HEK293 (cell line): ENCODE measurements around the gene PRRT2.

Experiments used
- CTCF ChIA-PET: fragments of 350-600 bp; formaldehyde crosslinking; extraction: SDS; loops from one replicate; lab custom pipeline; 2021; ENCODE audit warnings: antibody characterized with exemption; lab: Yijun Ruan, JAX
- POLR2A ChIA-PET: fragments of 300-600 bp; formaldehyde crosslinking; extraction: SDS; loops from one replicate; lab custom pipeline; 2020; ENCODE audit warnings: antibody characterized with exemption, inconsistent platforms; lab: Yijun Ruan, JAX
- H3K27ac ChIP-seq: fragments of 200-500 bp; sonication (Bioruptor generic); 2 replicates; pipeline ENCODE4 v1.5.1; 2014; ENCODE audit warnings: low read depth, low read length, control low read depth, inconsistent platforms; ENCODE audit errors: extremely low read depth
- H3K36me3 ChIP-seq, 2 experiments: fragments of 200-500 bp in 1 of 2; sonication (Bioruptor generic) in 1 of 2; 1 replicate in 1 of 2; 2 replicates in 1 of 2; pipeline ENCODE4 v1.5.1; 2014 to 2017; ENCODE audit warnings: inconsistent platforms in 2 of 2, low read length in 2 of 2; ENCODE audit not compliant: control insufficient read depth in 2 of 2, insufficient read depth in 1 of 2
- H3K4me1 ChIP-seq: fragments of 200-500 bp; sonication (Bioruptor generic); 2 replicates; pipeline ENCODE4 v1.5.1; 2014; ENCODE audit warnings: mild to moderate bottlenecking, low read length, inconsistent platforms; ENCODE audit not compliant: control insufficient read depth, insufficient read depth
- H3K4me3 ChIP-seq: 2 replicates; pipeline ENCODE4 v1.5.1; 2011; ENCODE audit warnings: low read depth, mild to moderate bottlenecking, control low read depth, low read length, moderate library complexity
- H3K9me3 ChIP-seq: fragments of 200-500 bp; sonication (Bioruptor generic); 2 replicates; pipeline ENCODE4 v1.5.1; 2014; ENCODE audit warnings: low read depth, low read length, inconsistent platforms; ENCODE audit not compliant: control insufficient read depth, insufficient read depth
- CTCF ChIP-seq: fragments of 450-650 bp; formaldehyde crosslinking; IDR thresholded peaks from 2 replicates; pipeline ENCODE4 v1.5.1; 2016; ENCODE audit warnings: missing biosample characterization, missing genetic modification characterization
- KLF1 ChIP-seq: fragments of 450-650 bp; formaldehyde crosslinking; IDR thresholded peaks from 2 replicates; pipeline ENCODE4 v1.5.1; 2016; ENCODE audit warnings: missing biosample characterization, missing genetic modification characterization
- KLF10 ChIP-seq: fragments of 450-650 bp; IDR thresholded peaks from 2 replicates; pipeline ENCODE4 v1.5.1; 2018; ENCODE audit warnings: missing biosample characterization, mild to moderate bottlenecking, missing genetic modification characterization
- PATZ1 ChIP-seq: fragments of 450-650 bp; formaldehyde crosslinking; IDR thresholded peaks from 2 replicates; pipeline ENCODE4 v1.5.1; 2016; ENCODE audit warnings: missing biosample characterization, missing genetic modification characterization
- REPIN1 ChIP-seq: fragments of 450-650 bp; formaldehyde crosslinking; IDR thresholded peaks from 2 replicates; pipeline ENCODE4 v1.5.1; 2017; ENCODE audit warnings: missing biosample characterization, missing genetic modification characterization, low read depth
- WT1 ChIP-seq: fragments of 450-650 bp; formaldehyde crosslinking; IDR thresholded peaks from 2 replicates; pipeline ENCODE4 v1.5.1; 2016; ENCODE audit warnings: missing biosample characterization, missing genetic modification characterization
- ZBTB21 ChIP-seq: fragments of 450-650 bp; formaldehyde crosslinking; IDR thresholded peaks from 2 replicates; pipeline ENCODE4 v1.5.1; 2017; ENCODE audit warnings: missing biosample characterization, missing genetic modification characterization
- ZBTB44 ChIP-seq: fragments of 450-650 bp; IDR thresholded peaks from 2 replicates; pipeline ENCODE4 v1.5.1; 2018; ENCODE audit warnings: missing biosample characterization, mild to moderate bottlenecking, missing genetic modification characterization
- ZFP37 ChIP-seq: fragments of 450-650 bp; formaldehyde crosslinking; IDR thresholded peaks from 2 replicates; pipeline ENCODE4 v1.5.1; 2016; ENCODE audit warnings: missing biosample characterization, missing genetic modification characterization
- ZFP69B ChIP-seq: fragments of 450-650 bp; formaldehyde crosslinking; IDR thresholded peaks from 2 replicates; pipeline ENCODE4 v1.5.1; 2016; ENCODE audit warnings: missing biosample characterization, missing genetic modification characterization
- ZNF121 ChIP-seq: fragments of 450-650 bp; formaldehyde crosslinking; IDR thresholded peaks from 2 replicates; pipeline ENCODE4 v1.5.1; 2016; ENCODE audit warnings: missing biosample characterization, missing genetic modification characterization
- ZNF140 ChIP-seq: fragments of 450-650 bp; formaldehyde crosslinking; IDR thresholded peaks from 2 replicates; pipeline ENCODE4 v1.5.1; 2016; ENCODE audit warnings: missing biosample characterization, missing genetic modification characterization
- ZNF155 ChIP-seq: fragments of 450-650 bp; formaldehyde crosslinking; IDR thresholded peaks from 2 replicates; pipeline ENCODE4 v1.5.1; 2016; ENCODE audit warnings: missing biosample characterization, missing genetic modification characterization
- ZNF157 ChIP-seq: fragments of 450-650 bp; formaldehyde crosslinking; IDR thresholded peaks from 2 replicates; pipeline ENCODE4 v1.5.1; 2016; ENCODE audit warnings: missing biosample characterization, missing genetic modification characterization
- ZNF16 ChIP-seq: fragments of 450-650 bp; formaldehyde crosslinking; IDR thresholded peaks from 2 replicates; pipeline ENCODE4 v1.5.1; 2016; ENCODE audit warnings: low read depth, missing biosample characterization, missing genetic modification characterization
- ZNF175 ChIP-seq: fragments of 450-650 bp; formaldehyde crosslinking; IDR thresholded peaks from 2 replicates; pipeline ENCODE4 v1.5.1; 2016; ENCODE audit warnings: missing biosample characterization, missing genetic modification characterization
- ZNF214 ChIP-seq: fragments of 450-650 bp; formaldehyde crosslinking; IDR thresholded peaks from 2 replicates; pipeline ENCODE4 v1.5.1; 2017; ENCODE audit warnings: missing biosample characterization, mild to moderate bottlenecking, missing genetic modification characterization, borderline replicate concordance
- ZNF23 ChIP-seq: fragments of 450-650 bp; formaldehyde crosslinking; IDR thresholded peaks from 2 replicates; pipeline ENCODE4 v1.5.1; 2016; ENCODE audit warnings: missing biosample characterization, missing genetic modification characterization, borderline replicate concordance
- ZNF248 ChIP-seq: fragments of 450-650 bp; formaldehyde crosslinking; IDR thresholded peaks from 2 replicates; pipeline ENCODE4 v1.5.1; 2017; ENCODE audit warnings: missing biosample characterization, missing genetic modification characterization
- ZNF266 ChIP-seq: fragments of 450-650 bp; formaldehyde crosslinking; IDR thresholded peaks from 2 replicates; pipeline ENCODE4 v1.5.1; 2016; ENCODE audit warnings: missing biosample characterization, missing genetic modification characterization, low read depth
- ZNF423 ChIP-seq: fragments of 450-650 bp; formaldehyde crosslinking; IDR thresholded peaks from 2 replicates; pipeline ENCODE4 v1.5.1; 2016; ENCODE audit warnings: missing biosample characterization, missing genetic modification characterization
- ZNF510 ChIP-seq: fragments of 450-650 bp; formaldehyde crosslinking; IDR thresholded peaks from 2 replicates; pipeline ENCODE4 v1.5.1; 2018; ENCODE audit warnings: mild to moderate bottlenecking, missing genetic modification characterization, missing biosample characterization; ENCODE audit not compliant: insufficient replicate concordance
- ZNF521 ChIP-seq: fragments of 450-650 bp; formaldehyde crosslinking; IDR thresholded peaks from 2 replicates; pipeline ENCODE4 v1.5.1; 2017; ENCODE audit warnings: missing biosample characterization, mild to moderate bottlenecking, missing genetic modification characterization
- ZNF707 ChIP-seq: fragments of 450-650 bp; formaldehyde crosslinking; IDR thresholded peaks from 2 replicates; pipeline ENCODE4 v1.5.1; 2016; ENCODE audit warnings: missing biosample characterization, missing genetic modification characterization
- ZNF830 ChIP-seq: fragments of 450-650 bp; IDR thresholded peaks from 2 replicates; pipeline ENCODE4 v1.5.0; 2018; ENCODE audit warnings: missing biosample characterization, missing genetic modification characterization, low read depth, mild to moderate bottlenecking, moderate library complexity
- TF ChIP-seq, protein P1 (sequence below): fragments of 450-650 bp; formaldehyde crosslinking; IDR thresholded peaks from 2 replicates; pipeline ENCODE4 v1.5.1; 2016; ENCODE audit warnings: missing biosample characterization, missing genetic modification characterization
- TF ChIP-seq, protein P2 (sequence below): fragments of 450-650 bp; formaldehyde crosslinking; IDR thresholded peaks from 2 replicates; pipeline ENCODE4 v1.5.1; 2016; ENCODE audit warnings: missing biosample characterization, missing genetic modification characterization
- TF ChIP-seq, protein P3 (sequence below): fragments of 450-650 bp; formaldehyde crosslinking; IDR thresholded peaks from 2 replicates; pipeline ENCODE4 v1.5.1; 2016; ENCODE audit warnings: missing biosample characterization, missing genetic modification characterization

PRRT2 gene

GRCh38 chr16:29862884-29863668 lies 51.1 kb downstream of the PRRT2 start, which contains the start of gene CDIPT:
TSS of gene CDIPT (minus strand) at chr16:29863226. CDS start at chr16:29862857, 369 bp downstream.
- H3K4me3 ChIP-seq, result peak within 1 kb of the TSS; percentile 95
- peak within 1 kb of the TSS; percentile 93 for H3K27ac ChIP-seq
- H3K4me1 ChIP-seq, result no peaks in the 10 kb centered on the region
- H3K9me3 ChIP-seq, result no peaks in the 10 kb centered on the region
- ChIA-PET POLR2A (interaction anchor here (0.6 to 1.9 kb wide), 6 partner anchors 9 to 98 kb away, joined by 3 to 7 read pairs (median 4); partner anchors contain the start of genes SEZ6L2 and TMEM219), CTCF (interaction anchor here (0.6 to 2.0 kb wide), 4 partner anchors 10 to 78 kb away, joined by 3 to 7 read pairs (median 4); no protein-coding TSS in a partner anchor)
- H3K36me3 ChIP-seq, result peaks cover 4 to 34% of the 10 kb centered on the region in 2 experiments; a peak in 2 of 3 replicates
- TF ChIP-seq WT1 (peak; percentile 42; the same call in 1 of the 2 replicates), ZNF214 (tag by site-specific recombination) (no peak), ZNF16 (tag by site-specific recombination) (no peak), ZNF521 (no peak), KLF1 (peak; percentile 59; the same call in 1 of the 2 replicates), PATZ1 (tag by site-specific recombination) (peak; percentile 51), ZNF830 (tag by site-specific recombination) (no peak), ZNF140 (tag by site-specific recombination) (no peak), ZNF121 (no peak), ZNF23 (tag by site-specific recombination) (no peak), KLF10 (tag by site-specific recombination) (peak; percentile 81), ZNF423 (tag by site-specific recombination) (no peak), ZNF248 (tag by site-specific recombination) (no peak), CTCF (tag by site-specific recombination) (peak; percentile 95), ZFP37 (tag by site-specific recombination) (no peak), ZBTB44 (tag by site-specific recombination) (peak; percentile 77; the same call in 1 of the 2 replicates), REPIN1 (tag by site-specific recombination) (no peak), ZNF510 (tag by site-specific recombination) (no peak), ZNF175 (tag by site-specific recombination) (no peak), ZNF157 (tag by site-specific recombination) (no peak), ZBTB21 (tag by site-specific recombination) (peak; percentile 90), ZNF707 (tag by site-specific recombination) (no peak), ZNF155 (tag by site-specific recombination) (no peak), ZNF266 (tag by site-specific recombination) (no peak), ZFP69B (peak; percentile 87; the same call in 1 of the 2 replicates)
- TF ChIP-seq, protein P1, sequence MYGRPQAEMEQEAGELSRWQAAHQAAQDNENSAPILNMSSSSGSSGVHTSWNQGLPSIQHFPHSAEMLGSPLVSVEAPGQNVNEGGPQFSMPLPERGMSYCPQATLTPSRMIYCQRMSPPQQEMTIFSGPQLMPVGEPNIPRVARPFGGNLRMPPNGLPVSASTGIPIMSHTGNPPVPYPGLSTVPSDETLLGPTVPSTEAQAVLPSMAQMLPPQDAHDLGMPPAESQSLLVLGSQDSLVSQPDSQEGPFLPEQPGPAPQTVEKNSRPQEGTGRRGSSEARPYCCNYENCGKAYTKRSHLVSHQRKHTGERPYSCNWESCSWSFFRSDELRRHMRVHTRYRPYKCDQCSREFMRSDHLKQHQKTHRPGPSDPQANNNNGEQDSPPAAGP (tag by site-specific recombination), result peak; percentile 96
- TF ChIP-seq, protein P2, sequence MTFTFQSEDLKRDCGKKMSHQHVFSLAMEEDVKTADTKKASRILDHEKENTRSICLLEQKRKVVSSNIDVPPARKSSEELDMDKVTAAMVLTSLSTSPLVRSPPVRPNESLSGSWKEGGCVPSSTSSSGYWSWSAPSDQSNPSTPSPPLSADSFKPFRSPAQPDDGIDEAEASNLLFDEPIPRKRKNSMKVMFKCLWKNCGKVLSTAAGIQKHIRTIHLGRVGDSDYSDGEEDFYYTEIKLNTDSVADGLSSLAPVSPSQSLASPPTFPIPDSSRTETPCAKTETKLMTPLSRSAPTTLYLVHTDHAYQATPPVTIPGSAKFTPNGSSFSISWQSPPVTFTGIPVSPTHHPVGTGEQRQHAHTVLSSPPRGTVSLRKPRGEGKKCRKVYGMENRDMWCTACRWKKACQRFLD (tag by site-specific recombination), result no peak
- TF ChIP-seq, protein P3, sequence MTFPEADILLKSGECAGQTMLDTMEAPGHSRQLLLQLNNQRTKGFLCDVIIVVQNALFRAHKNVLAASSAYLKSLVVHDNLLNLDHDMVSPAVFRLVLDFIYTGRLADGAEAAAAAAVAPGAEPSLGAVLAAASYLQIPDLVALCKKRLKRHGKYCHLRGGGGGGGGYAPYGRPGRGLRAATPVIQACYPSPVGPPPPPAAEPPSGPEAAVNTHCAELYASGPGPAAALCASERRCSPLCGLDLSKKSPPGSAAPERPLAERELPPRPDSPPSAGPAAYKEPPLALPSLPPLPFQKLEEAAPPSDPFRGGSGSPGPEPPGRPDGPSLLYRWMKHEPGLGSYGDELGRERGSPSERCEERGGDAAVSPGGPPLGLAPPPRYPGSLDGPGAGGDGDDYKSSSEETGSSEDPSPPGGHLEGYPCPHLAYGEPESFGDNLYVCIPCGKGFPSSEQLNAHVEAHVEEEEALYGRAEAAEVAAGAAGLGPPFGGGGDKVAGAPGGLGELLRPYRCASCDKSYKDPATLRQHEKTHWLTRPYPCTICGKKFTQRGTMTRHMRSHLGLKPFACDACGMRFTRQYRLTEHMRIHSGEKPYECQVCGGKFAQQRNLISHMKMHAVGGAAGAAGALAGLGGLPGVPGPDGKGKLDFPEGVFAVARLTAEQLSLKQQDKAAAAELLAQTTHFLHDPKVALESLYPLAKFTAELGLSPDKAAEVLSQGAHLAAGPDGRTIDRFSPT (tag by site-specific recombination), result no peak
